PC-3 (cell line): ENCODE results near the gene SLC25A23. TPM values are rescaled to one million over a fixed set of nuclear protein-coding genes. Genes with fewer than 3 reads are reported as not detected.
A peak's percentile ranks its signal among the peaks of the same experiment; 100 is the strongest.

Source experiments
- ATAC-seq: fragments of 200-7000 bp; cut with Tn5 transposase; 2 replicates; pipeline ENCODE4 v1.9.1; 2020; ENCODE audit warnings: mild to moderate bottlenecking, moderate library complexity
- BruUV-seq: library from RNA; stranded (reverse); fragments of 400-500 nt; replicated peaks from 2 replicates; lab custom pipeline; 2021; lab: Mats Ljungman, UMichigan
- CTCF ChIA-PET: fragments of 300-600 bp; sonication (Branson Sonifier 250); formaldehyde crosslinking; loops from one replicate; lab custom pipeline; 2022; ENCODE audit warnings: antibody characterized with exemption; lab: Charles Lee
- POLR2A ChIA-PET: fragments of 300-600 bp; sonication (Branson Sonifier 250); formaldehyde crosslinking; loops from one replicate; lab custom pipeline; 2022; ENCODE audit warnings: antibody characterized with exemption; ENCODE audit not compliant: unreplicated experiment; lab: Charles Lee
- DNase-seq: peaks from one replicate; pipeline ENCODE4 v3.0.0-alpha.2; 2015
- H2AFZ ChIP-seq: fragments of 300-600 bp; sonication (generic); 2 replicates; pipeline ENCODE4 v1.6.0; 2016; ENCODE audit warnings: antibody characterized with exemption, low read length
- H3F3A ChIP-seq: fragments of 300-600 bp; sonication (generic); one replicate; pipeline ENCODE4 v1.6.0; 2017; ENCODE audit warnings: antibody characterized with exemption, low read length, control low read depth, mild to moderate bottlenecking; ENCODE audit not compliant: unreplicated experiment
- H3K27ac ChIP-seq: fragments of 300-600 bp; sonication (generic); 2 replicates; pipeline ENCODE4 v1.5.1; 2016; ENCODE audit warnings: mild to moderate bottlenecking, low read length
- H3K27me3 ChIP-seq: fragments of 300-600 bp; sonication (generic); 2 replicates; pipeline ENCODE4 v1.6.1; 2016; ENCODE audit warnings: low read length, mixed read lengths
- H3K36me3 ChIP-seq: fragments of 300-600 bp; sonication (generic); 2 replicates; pipeline ENCODE4 v1.6.1; 2016; ENCODE audit warnings: low read depth, mixed run types, low read length, mixed read lengths
- H3K4me1 ChIP-seq: fragments of 300-600 bp; sonication (generic); 2 replicates; pipeline ENCODE4 v1.5.1; 2016; ENCODE audit warnings: low read length; ENCODE audit not compliant: insufficient read depth
- H3K4me2 ChIP-seq: fragments of 300-600 bp; sonication (generic); 2 replicates; pipeline ENCODE4 v1.6.0; 2016; ENCODE audit warnings: low read length
- H3K4me3 ChIP-seq: fragments of 300-600 bp; sonication (generic); 2 replicates; pipeline ENCODE4 v1.5.1; 2016; ENCODE audit warnings: mild to moderate bottlenecking, low read length, mixed read lengths
- H3K79me2 ChIP-seq: fragments of 300-600 bp; sonication (generic); 2 replicates; pipeline ENCODE4 v1.6.1; 2017; ENCODE audit warnings: low read length, mixed read lengths
- H3K9ac ChIP-seq: fragments of 300-600 bp; sonication (generic); 2 replicates; pipeline ENCODE4 v1.6.0; 2016; ENCODE audit warnings: mild to moderate bottlenecking, low read length
- H3K9me2 ChIP-seq: fragments of 300-600 bp; sonication (generic); replicated peaks from 2 replicates; pipeline ENCODE4 v1.6.1; 2016; ENCODE audit warnings: mixed run types, low read length, mixed read lengths
- H3K9me3 ChIP-seq: fragments of 300-600 bp; sonication (generic); 2 replicates; pipeline ENCODE4 v1.6.1; 2016; ENCODE audit warnings: low read length, mixed read lengths
- H4K20me1 ChIP-seq: fragments of 300-600 bp; sonication (generic); 2 replicates; pipeline ENCODE4 v1.6.1; 2016; ENCODE audit warnings: low read length, mixed read lengths
- EZH2 ChIP-seq: fragments of 300-600 bp; sonication (generic); IDR thresholded peaks from one replicate; pipeline ENCODE4 v1.6.1; 2017; ENCODE audit warnings: antibody characterized with exemption, mild to moderate bottlenecking, low read length; ENCODE audit not compliant: unreplicated experiment
- EZH2phosphoT487 ChIP-seq: fragments of 300-600 bp; sonication (generic); IDR thresholded peaks from 2 replicates; pipeline ENCODE4 v1.6.1; 2018; ENCODE audit warnings: mild to moderate bottlenecking, antibody characterized with exemption, low read length, borderline replicate concordance
- intact Hi-C: fragments of 100-400 bp; cut with micrococcal nuclease; formaldehyde crosslinking; loops from 2 replicates; pipeline ENCODE4 v1.9.0; 2023
- total RNA-seq: library from RNA; depleted of rRNA; stranded (reverse); fragments of >200 nt; gene quantifications from 2 replicates; pipeline ENCODE4 v1.2.3, GENCODE V29; 2014
- TF ChIP-seq, protein P1 (sequence below): fragments of 300-600 bp; sonication (generic); conservative IDR thresholded peaks from 2 replicates; pipeline ENCODE4 v1.5.1; 2017; ENCODE audit warnings: antibody characterized with exemption, low read depth, mild to moderate bottlenecking, low read length

The SLC25A23 gene
- total RNA-seq, 1 experiment from 2014 or later = 61.4 TPM

DNA sequence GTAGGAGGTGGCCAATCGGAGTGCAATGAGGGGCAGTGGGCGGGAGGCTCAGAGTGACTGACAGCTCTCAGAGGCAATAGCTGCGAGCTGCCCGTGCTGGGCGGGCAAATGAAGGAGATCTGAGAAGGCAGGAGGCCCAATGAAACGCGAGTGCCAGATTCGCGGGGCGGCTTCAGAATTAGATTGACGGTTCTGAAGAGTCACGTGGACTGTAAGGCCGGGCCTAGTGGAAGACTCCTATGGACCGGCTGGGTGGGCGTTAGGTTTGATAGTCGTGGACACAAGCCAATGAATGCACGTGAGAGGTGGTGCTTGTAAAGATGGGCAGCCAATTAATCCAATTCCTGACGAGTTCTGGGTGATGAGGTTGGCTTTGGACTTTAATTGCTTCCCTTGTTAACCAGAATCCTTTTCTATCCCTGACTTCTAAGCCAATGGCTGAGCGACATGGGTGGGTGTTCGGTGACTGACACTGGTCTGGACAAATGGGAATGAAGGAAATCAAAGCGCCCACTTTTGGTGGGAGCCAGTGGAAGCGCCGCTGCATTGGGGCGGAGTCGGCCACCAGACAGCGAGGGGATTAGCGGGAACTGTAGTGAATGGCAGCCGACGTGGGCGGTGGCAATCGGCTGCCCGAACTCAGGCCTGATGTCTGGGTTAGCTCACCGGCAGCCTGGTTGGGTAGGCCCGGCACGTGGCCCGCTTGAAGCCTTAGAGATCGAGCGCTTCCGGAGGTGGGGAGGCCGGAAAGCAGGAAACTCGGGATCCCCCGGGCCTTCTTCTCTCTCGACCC, 34.5 kb downstream of the SLC25A23 start:
- CTCF ChIA-PET = interaction anchor here (0.6 to 0.9 kb wide), 2 partner anchors 112 to 376 kb away, joined by 3 to 4 read pairs; no protein-coding TSS in a partner anchor
- Histone ChIP-seq H3K4me3 (no peak overlapping the region), H2AFZ (peak overlapping the region; percentile 78)

DNA sequence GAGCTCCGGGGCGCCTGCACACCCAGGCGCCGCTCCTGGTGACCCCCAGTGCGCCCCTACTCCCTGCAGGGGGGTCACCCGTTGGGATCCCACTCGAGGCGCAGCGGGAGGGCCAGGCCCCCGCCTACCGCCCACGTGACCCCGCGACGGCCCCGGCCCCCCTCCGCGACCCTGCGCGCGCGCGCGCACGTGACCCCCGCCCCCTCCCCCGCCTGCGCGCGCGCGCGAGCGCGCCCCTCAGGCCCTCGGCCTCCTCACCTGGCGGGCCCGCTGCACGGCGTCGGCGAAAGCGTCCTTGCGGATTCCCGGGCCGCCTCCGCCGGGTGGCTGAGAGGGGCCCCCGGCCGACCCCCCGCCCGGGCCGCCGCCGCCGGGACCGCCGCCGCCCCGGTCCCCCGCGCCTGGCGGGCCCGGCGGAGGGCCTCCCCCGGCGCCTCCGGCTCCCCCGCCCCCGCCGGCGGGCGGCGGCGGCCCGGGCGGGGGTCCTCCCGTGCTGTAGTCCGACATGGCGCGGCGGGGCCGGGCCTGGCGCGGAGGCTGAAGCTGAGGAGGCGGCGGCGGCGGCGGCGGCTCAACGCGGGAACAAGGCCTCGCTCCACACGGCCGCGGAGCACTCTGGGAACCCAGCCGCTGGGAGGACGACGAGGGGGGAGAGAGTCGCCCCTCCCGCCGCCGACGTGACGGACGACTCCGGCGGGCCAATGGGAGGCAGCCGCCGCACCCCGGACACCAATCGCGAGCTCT, 35.2 kb downstream of the SLC25A23 start, which contains the start of gene KHSRP:
Gene KHSRP, minus strand, starts transcription at position 617 of the 744 bp plus-strand sequence. Its CDS starts 110 bp downstream, at position 507.
- CTCF ChIA-PET = interaction anchor here (0.6 to 0.9 kb wide), 2 partner anchors 112 to 375 kb away, joined by 3 to 4 read pairs; no protein-coding TSS in a partner anchor

More for the DNA sequence above, 34.5 kb downstream of the SLC25A23 start:
- POLR2A ChIA-PET = interaction anchor here (0.5 to 1.2 kb wide), 6 partner anchors 10 to 534 kb away, joined by 3 to 12 read pairs (median 4); partner anchors contain the start of genes ALKBH7 and GTF2F1
- Histone ChIP-seq H3K79me2 (peaks cover 40% of the 10 kb centered on the region), H3K27ac (no peak overlapping the region), H4K20me1 (peaks cover 39% of the 10 kb centered on the region), H3K4me1 (peaks cover 17% of the 10 kb centered on the region; the same call in 1 of the 2 replicates), H3K9ac (peak overlapping the region; percentile 12; the same call in 1 of the 2 replicates), H3K4me2 (peak overlapping the region; percentile 4; the same call in 1 of the 2 replicates), H3K27me3 (no peaks in the 10 kb centered on the region), H3K9me3 (no peaks in the 10 kb centered on the region), H3K9me2 (no peaks in the 10 kb centered on the region), H3K36me3 (peaks cover 24% of the 10 kb centered on the region), H3F3A (no peaks in the 10 kb centered on the region)
- intact Hi-C loops = loop anchor here (1.0 to 5.0 kb wide), 3 partner anchors 35 to 298 kb away; partner anchors contain the start of gene ALKBH7
- BruUV-seq = no TSS peak
- ATAC-seq = peak; percentile 92
- peak; percentile 100 for DNase-seq
- no peak for TF ChIP-seq EZH2
- TF ChIP-seq EZH2phosphoT487 = no peak
- TF ChIP-seq, protein P1, sequence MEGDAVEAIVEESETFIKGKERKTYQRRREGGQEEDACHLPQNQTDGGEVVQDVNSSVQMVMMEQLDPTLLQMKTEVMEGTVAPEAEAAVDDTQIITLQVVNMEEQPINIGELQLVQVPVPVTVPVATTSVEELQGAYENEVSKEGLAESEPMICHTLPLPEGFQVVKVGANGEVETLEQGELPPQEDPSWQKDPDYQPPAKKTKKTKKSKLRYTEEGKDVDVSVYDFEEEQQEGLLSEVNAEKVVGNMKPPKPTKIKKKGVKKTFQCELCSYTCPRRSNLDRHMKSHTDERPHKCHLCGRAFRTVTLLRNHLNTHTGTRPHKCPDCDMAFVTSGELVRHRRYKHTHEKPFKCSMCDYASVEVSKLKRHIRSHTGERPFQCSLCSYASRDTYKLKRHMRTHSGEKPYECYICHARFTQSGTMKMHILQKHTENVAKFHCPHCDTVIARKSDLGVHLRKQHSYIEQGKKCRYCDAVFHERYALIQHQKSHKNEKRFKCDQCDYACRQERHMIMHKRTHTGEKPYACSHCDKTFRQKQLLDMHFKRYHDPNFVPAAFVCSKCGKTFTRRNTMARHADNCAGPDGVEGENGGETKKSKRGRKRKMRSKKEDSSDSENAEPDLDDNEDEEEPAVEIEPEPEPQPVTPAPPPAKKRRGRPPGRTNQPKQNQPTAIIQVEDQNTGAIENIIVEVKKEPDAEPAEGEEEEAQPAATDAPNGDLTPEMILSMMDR = no peak

More for the DNA sequence above, 35.2 kb downstream of the SLC25A23 start, which contains the start of gene KHSRP:
- TF ChIP-seq, protein P1 = no peak
- TF ChIP-seq EZH2phosphoT487 (no peak), EZH2 (no peak)
- Histone ChIP-seq H3K4me1 (peaks cover 17% of the 10 kb centered on the region; the same call in 1 of the 2 replicates), H3K36me3 (peaks cover 32% of the 10 kb centered on the region), H3F3A (no peaks in the 10 kb centered on the region), H2AFZ (peak within 1 kb of the TSS; percentile 78), H4K20me1 (peaks cover 46% of the 10 kb centered on the region), H3K4me3 (peak within 1 kb of the TSS; percentile 82), H3K79me2 (peaks cover 48% of the 10 kb centered on the region), H3K4me2 (peak within 1 kb of the TSS; percentile 98), H3K9me3 (no peaks in the 10 kb centered on the region), H3K9me2 (no peaks in the 10 kb centered on the region), H3K27me3 (no peaks in the 10 kb centered on the region), H3K27ac (no peak within 1 kb of the TSS; the same call in 1 of the 2 replicates), H3K9ac (peak within 1 kb of the TSS; percentile 92)
- no peak for ATAC-seq
- intact Hi-C loops = no loop called here
- DNase-seq = no peak
- POLR2A ChIA-PET = interaction anchor here (0.5 to 1.2 kb wide), 6 partner anchors 10 to 533 kb away, joined by 3 to 12 read pairs (median 4); partner anchors contain the start of genes ALKBH7 and GTF2F1
- no TSS peak for BruUV-seq
